Nasal cavity respiratory epithelium epithelial cell of viscerocranial mucosa (primary cell): ENCODE data around the gene MRS2. TPM values are rescaled to one million over a fixed set of nuclear protein-coding genes. Genes with fewer than 3 reads are reported as not detected.

Source experiments
- total RNA-seq: library from RNA; depleted of rRNA; stranded (reverse); fragments of >200 nt; gene quantifications from 2 replicates; pipeline ENCODE4 v1.2.3, GENCODE V29; 2014

The MRS2 gene
- 19.5 and 32.4 TPM in 2 replicates for total RNA-seq

GRCh38 chr6:24402697-24403500, at the start of gene MRS2:
MRS2 (plus strand) TSS chr6:24402936; CDS start chr6:24403047, 111 bp downstream.

GRCh38 chr6:24357336-24358218, 45.2 kb upstream of the MRS2 start, which contains the start of gene DCDC2:
DCDC2 (minus strand) TSS chr6:24358059; CDS start chr6:24357750, 309 bp downstream.

Other genes starting within 250 kb of the MRS2 start
- gene DCDC2, start 44.9 kb upstream of the MRS2 start, total RNA-seq = 0.68 and 6.6 TPM in 2 replicates
- under 0.01 and 0.64 TPM in 2 replicates for gene GPLD1, start 86.6 kb downstream of the MRS2 start, total RNA-seq
- 0.68 and 5.3 TPM in 2 replicates for gene ALDH5A1, start 92.0 kb downstream of the MRS2 start, total RNA-seq
- gene KIAA0319, start 243.3 kb downstream of the MRS2 start, total RNA-seq = under 0.01 TPM in 2 replicates